GM11168 (cell line): ENCODE measurements around the gene POC1A.

Source experiments
- in situ Hi-C: fragments of 300-500 bp; cut with MboI; formaldehyde crosslinking; loops from one replicate; pipeline ENCODE4 v1.12.0; 2022; ENCODE audit warnings: low sequenced_read_pairs; ENCODE audit not compliant: unreplicated experiment

POC1A gene

GRCh38 chr3:52090131-52090932 lies 63.9 kb downstream of the POC1A start:
- in situ Hi-C loops, result no loop called here

DNA sequence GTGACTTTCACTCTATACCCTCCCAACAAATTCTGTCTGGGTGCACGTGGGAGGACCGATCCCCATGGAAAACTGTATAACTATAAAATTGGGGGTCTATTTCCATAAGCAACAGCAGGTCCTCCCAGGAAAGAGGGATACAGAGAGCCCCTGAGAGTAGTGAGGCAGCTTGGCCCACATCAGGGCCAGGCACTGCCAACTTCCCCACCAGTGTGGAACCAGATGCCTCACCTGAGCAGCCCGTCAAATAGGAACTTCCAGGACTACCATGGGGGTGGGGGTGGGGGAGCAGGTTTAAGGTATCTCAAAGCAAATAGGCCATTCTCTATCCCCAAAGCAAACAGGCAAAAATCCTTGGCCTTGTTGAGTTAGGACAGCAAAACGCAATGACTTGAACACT lies 64.5 kb downstream of the POC1A start:
- in situ Hi-C loops, result no loop called here

DNA sequence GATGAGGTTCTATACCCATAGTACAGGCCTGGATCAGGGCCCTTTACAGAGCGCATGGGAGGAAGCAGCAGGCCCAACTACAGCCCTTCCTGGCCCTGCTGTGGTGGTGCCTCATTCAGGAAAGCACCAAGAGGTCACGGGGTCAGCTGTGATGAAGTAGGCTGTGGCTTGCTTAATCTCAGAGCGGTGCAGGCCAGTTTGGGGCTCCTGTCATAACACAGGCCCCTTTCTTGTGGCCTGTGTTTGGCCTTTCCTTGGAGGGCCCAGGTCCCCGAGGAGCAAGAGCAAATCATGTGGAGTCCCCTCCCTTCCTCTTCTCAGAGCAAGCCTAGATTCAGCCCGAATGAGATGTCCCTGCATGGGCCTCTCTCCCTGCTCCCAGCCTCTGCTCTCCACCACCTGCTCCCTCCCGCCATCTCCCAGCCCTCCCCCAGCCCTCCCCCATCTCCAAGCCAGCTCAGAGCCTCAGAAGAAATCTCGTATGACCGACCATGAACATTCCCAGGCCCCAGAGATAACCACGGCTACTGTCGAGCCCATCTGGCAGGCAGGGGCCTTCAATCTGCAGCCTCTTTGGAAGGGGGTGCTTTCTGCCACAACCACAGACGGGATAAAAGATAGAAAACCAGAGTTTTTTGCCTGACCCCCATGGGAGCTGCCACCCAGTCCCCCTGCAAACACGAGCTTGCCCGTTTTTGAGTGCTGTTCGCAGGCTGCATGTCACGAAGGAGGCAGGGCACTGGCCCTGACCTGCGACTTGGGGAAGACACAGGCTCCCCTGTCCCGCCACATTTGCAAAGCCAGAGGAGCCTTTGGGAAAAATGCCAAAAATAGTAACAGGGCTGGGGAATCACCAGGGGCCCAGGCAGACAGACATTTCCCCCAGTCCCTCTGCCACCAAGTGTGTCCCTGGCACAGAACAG lies 65.5 kb downstream of the POC1A start:
- in situ Hi-C loops, result no loop called here

DNA sequence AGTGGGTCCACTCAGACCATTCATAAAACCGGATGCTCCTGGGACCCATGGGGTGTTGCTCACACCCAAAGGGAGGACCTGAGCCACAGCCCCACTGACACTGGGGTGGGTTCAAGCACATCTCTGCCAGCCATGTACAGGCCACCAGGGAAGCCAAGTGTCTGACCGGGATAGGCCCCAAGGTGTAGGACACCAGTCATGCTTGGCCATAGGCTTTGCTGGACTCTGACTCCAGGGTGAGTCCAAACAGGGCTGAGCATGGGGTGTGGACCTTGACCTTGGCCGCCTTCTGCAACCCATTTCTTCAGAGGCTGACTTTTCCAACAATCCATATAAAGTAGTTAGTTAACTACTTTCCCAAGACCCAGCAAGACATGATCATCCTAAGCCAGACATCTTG lies 66.5 kb downstream of the POC1A start:
- in situ Hi-C loops, result no loop called here

DNA sequence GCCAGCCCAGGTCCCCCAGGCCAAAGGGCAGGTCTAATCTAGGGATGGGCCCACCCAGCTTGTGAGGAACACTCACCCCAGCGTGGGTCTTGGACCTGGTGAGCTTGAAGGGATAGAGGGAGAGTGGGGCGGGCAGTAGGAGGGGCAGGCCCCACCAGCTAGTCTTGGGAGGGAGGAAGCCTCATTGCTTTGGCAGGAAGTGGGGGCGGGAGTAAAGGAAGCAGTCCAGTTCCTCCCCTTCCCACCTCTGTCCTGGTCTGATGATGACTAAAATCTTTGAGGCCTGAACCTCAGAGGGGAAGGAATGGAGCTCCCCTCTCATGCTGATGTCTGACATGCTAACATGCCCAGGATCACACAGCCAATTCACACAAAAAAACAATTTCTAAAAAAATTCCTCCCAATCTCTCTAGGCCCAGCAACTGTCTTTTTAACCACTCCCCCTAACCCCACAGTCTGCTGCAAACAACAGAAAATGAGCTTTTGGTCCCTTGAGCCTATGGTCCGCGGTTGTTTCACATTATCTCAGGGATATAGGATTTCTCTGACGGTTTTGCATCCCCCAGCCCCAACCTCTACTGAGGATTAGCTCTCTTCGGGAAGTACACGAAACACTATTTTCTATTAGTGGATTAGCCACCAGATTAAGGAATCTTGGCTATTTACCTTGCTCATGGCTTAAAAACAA lies 67.1 kb downstream of the POC1A start:
- in situ Hi-C loops, result no loop called here

GRCh38 chr3:52086461-52086860 lies 67.8 kb downstream of the POC1A start:
- in situ Hi-C loops, result no loop called here

GRCh38 chr3:52085681-52086282 lies 68.4 kb downstream of the POC1A start:
- in situ Hi-C loops, result no loop called here

DNA sequence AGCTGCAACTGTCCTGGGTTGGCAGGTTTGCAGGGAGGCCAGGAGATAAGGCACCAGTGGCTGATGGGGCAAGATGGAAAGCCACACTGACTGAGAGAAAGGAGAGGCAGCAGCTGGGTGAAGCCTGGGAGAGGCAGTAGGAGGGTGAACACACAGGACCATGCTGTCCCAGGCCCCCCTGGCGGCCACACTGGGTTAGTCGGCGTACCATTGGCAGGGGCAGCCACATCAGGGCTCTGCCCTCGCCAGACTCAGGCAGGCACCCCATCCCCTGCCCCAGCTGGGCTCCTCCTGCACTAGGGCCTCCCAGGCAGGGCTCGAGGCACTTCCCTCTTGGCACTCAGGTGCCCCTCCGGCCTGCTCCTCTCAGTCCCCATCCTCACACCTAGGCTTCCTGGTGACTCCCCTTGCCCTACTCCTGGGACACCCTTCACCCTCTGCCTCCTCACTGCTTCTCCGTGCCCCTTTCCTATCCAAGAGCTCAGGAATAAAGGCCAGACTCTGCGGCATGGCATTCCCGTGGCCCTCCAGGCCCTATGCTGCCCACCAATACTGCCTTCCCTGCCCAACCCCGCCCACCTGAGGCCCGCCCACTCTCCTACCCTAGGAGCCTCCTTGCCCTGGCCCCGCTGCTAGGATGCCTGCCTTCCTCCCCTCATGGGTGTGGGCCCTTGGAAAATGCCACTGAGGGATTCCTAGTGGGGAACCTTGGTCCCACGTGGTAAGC lies 69.1 kb downstream of the POC1A start:
- in situ Hi-C loops, result no loop called here

DNA sequence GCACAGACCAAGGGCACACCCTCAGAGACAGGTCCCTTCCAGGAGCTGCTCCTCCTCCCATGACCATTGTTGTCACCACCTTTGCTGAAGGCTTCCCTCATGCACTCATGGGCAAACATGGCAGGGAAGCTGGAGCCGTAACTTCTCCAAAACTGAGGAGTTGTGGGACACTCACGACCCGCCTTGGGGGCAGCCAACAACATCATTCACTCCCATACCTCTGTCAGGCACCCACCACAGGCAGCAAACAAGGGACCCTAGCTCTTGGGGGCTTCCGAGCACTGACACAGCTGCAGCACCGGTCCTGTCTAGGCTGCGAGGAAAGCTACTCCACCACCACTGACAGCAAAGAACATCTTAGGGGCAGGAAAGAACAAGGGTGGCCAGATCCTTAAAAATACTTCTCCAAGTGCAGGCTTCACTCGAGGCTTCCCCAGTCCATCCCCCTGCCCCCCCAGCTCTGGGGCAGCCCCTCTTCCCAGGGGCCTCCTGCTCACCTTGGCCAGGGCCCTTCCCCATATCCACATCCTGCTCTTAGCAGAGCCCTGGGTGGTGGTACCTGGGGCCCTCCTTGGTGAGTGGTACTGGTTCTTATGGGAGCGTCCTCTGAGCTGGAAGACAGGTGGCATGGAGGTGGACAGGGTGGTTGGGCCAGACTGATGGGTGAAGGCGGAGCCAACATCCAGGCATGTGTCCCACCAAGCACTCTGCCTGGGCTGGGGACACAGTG lies 69.8 kb downstream of the POC1A start:
- in situ Hi-C loops, result no loop called here

DNA sequence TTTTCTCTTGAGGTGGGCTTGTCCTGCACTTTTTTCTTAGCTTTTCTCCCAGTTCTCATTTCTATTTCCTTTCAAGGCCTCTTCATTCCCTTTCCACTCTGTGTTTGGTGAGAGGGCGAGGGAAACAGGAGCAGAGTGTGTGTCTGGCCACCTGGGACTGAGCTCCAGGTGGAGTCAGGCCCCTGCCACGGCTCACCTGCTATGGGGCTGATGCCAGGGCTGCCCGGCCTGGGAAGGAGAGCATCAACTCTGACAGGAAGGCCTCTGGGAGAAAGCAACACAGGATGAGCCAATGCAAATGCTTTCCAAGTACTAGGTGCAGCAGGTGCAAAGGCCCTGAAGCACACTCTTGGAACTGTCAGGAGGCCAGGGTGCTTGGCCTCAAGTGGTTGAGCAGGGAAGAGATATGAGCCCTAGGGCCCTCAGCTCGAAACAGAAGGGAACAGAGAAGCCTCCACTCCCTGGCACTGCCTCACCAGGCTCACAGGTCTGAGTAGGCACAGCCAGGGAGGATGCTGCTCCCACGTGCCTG lies 70.6 kb downstream of the POC1A start:
- in situ Hi-C loops, result no loop called here

GRCh38 chr3:52082951-52083350 lies 71.3 kb downstream of the POC1A start:
- in situ Hi-C loops, result no loop called here

- in situ Hi-C loops, result no loop called here
These were observed 73.1 kb downstream of the POC1A start for GRCh38 chr3:52080830-52081719.

- in situ Hi-C loops, result no loop called here
These were observed 74.3 kb downstream of the POC1A start for GRCh38 chr3:52079958-52080357.

- in situ Hi-C loops, result no loop called here
These were observed 75.3 kb downstream of the POC1A start for GRCh38 chr3:52078781-52079560.

DNA sequence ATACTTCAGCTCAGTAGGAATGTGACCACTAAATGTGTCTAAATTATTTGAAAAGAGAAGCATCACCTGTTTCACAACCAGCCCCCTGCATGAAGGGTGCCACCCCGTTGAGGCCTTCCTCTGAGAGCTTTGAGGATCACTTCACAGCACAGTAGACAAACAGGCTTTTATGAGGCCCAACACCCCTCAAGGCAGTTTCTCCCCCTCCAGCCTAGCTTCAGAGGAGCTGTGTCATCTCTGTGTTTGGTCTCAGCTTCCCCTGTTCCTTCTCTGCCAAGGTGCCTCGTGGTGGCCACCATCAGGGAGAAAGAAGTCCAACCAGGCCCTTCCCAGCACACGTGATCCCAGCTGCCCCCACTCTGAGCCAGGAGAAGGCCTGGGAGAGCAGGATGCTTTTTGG lies 76.3 kb downstream of the POC1A start:
- in situ Hi-C loops, result no loop called here

GRCh38 chr3:52076896-52077780 lies 77.1 kb downstream of the POC1A start:
- in situ Hi-C loops, result no loop called here
